Endothelial cell of umbilical vein (primary cell): Measurements from ENCODE around the gene ESRRB. TPM values are rescaled to one million over a fixed set of nuclear protein-coding genes. Genes with fewer than 3 reads are reported as not detected.

Source experiments
- BruUV-seq: library from RNA; stranded (reverse); fragments of 400-500 nt; replicated peaks from 2 replicates; lab custom pipeline; 2021; lab: Mats Ljungman, UMichigan
- CTCF ChIA-PET: fragments of 300-600, 350-600 bp; sonication (Branson Sonifier 250); formaldehyde crosslinking; loops from one replicate; lab custom pipeline; 2021; ENCODE audit warnings: antibody characterized with exemption, inconsistent platforms; lab: Charles Lee
- POLR2A ChIA-PET: fragments of 300-600, 350-600 bp; sonication (Branson Sonifier 250); formaldehyde crosslinking; loops from one replicate; lab custom pipeline; 2021; ENCODE audit warnings: antibody characterized with exemption, inconsistent platforms; lab: Charles Lee
- DNase-seq: peaks from one replicate; pipeline ENCODE4 v3.0.0-alpha.2; 2011; ENCODE audit warnings: low read depth, low spot score
- FAIRE-seq: peaks from 2 replicates; lab custom pipeline; 2011; peaks lifted over from hg19 to GRCh38; lab: Jason Lieb, UNC
- H2AFZ ChIP-seq: 2 replicates; pipeline ENCODE4 v1.6.0; 2012; ENCODE audit warnings: low read depth, low read length, control low read depth, inconsistent platforms
- H3K27ac ChIP-seq: 2 replicates; pipeline ENCODE4 v1.5.1; 2011; ENCODE audit warnings: low read depth, mild to moderate bottlenecking, control low read depth, low read length, moderate library complexity; ENCODE audit not compliant: insufficient read depth
- H3K27me3 ChIP-seq, 2 experiments: 2 replicates each; pipeline versions ENCODE4 v1.6.0 to v1.6.1; 2011; ENCODE audit warnings: low read length in 2 of 2, mixed read lengths in 1 of 2; ENCODE audit not compliant: control insufficient read depth in 2 of 2, insufficient read depth in 2 of 2
- H3K36me3 ChIP-seq, 2 experiments: 2 replicates in 1 of 2; 3 replicates in 1 of 2; pipeline ENCODE4 v1.5.1; 2011; ENCODE audit warnings: low read length in 2 of 2, mild to moderate bottlenecking in 1 of 2, moderate library complexity in 1 of 2; ENCODE audit not compliant: control insufficient read depth in 2 of 2, insufficient read depth in 2 of 2; ENCODE audit errors: extremely low read depth in 1 of 2
- H3K4me1 ChIP-seq: 3 replicates; pipeline ENCODE4 v1.5.1; 2011; ENCODE audit warnings: mild to moderate bottlenecking, low read length; ENCODE audit not compliant: control insufficient read depth, insufficient read depth; ENCODE audit errors: extremely low read depth
- H3K4me2 ChIP-seq: 2 replicates; pipeline ENCODE4 v1.6.1; 2011; ENCODE audit warnings: low read length, control low read depth, mixed read lengths; ENCODE audit not compliant: insufficient read depth
- H3K4me3 ChIP-seq, 3 experiments: fragments of 200-600 bp in 1 of 3; sonication (generic), shearing (Covaris generic) in 1 of 3; replicated peaks in 1 of 3; 2 replicates each; pipeline ENCODE4 v1.5.1; 2011 to 2016; ENCODE audit warnings: control low read depth in 3 of 3, low read length in 3 of 3, mild to moderate bottlenecking in 2 of 3, inconsistent platforms in 1 of 3, low read depth in 1 of 3, moderate library complexity in 1 of 3; ENCODE audit not compliant: insufficient read depth in 1 of 3
- H3K79me2 ChIP-seq: 2 replicates; pipeline ENCODE4 v1.6.0; 2012; ENCODE audit warnings: low read length, inconsistent platforms; ENCODE audit not compliant: control insufficient read depth, insufficient read depth
- H3K9ac ChIP-seq: replicated peaks from 2 replicates; pipeline ENCODE3; 2011; ENCODE audit warnings: low read length, control low read depth; ENCODE audit not compliant: insufficient read depth; ENCODE audit errors: extremely low read depth
- H3K9me1 ChIP-seq: replicated peaks from 3 replicates; pipeline ENCODE4 v1.6.0; 2011; ENCODE audit warnings: mild to moderate bottlenecking, low read length; ENCODE audit not compliant: control insufficient read depth, insufficient read depth; ENCODE audit errors: extremely low read depth
- H3K9me3 ChIP-seq: replicated peaks from 2 replicates; pipeline ENCODE4 v1.5.1; 2012; ENCODE audit warnings: low read length, inconsistent platforms; ENCODE audit not compliant: control insufficient read depth, insufficient read depth
- H4K20me1 ChIP-seq: replicated peaks from 2 replicates; pipeline ENCODE3; 2011; ENCODE audit warnings: mild to moderate bottlenecking, low read length; ENCODE audit not compliant: control insufficient read depth, insufficient read depth; ENCODE audit errors: extremely low read depth
- FOS ChIP-seq: IDR thresholded peaks from 2 replicates; pipeline ENCODE4 v1.6.1; 2011; ENCODE audit warnings: mild to moderate bottlenecking, low read length, moderate library complexity, borderline replicate concordance; ENCODE audit not compliant: insufficient read depth
- GATA2 ChIP-seq: IDR thresholded peaks from 2 replicates; pipeline ENCODE4 v1.7.0; 2011; ENCODE audit warnings: low read depth, mild to moderate bottlenecking, moderate library complexity, mixed read lengths, low read length; ENCODE audit not compliant: insufficient read length, insufficient read depth
- JUN ChIP-seq: IDR thresholded peaks from 2 replicates; pipeline ENCODE4 v1.6.1; 2011; ENCODE audit warnings: borderline replicate concordance, low read depth; ENCODE audit not compliant: insufficient read length, insufficient read depth
- POLR2AphosphoS5 ChIP-seq: IDR thresholded peaks from 2 replicates; pipeline ENCODE4 v1.6.1; 2012; ENCODE audit warnings: low read depth, mild to moderate bottlenecking, control low read depth, low read length, moderate library complexity; ENCODE audit not compliant: insufficient read depth
- dilution Hi-C: fragments of 300-500 bp; cut with MboI; formaldehyde crosslinking; loops from one replicate; pipeline ENCODE4 v1.15.0; 2019; ENCODE audit warnings: low sequenced_read_pairs; ENCODE audit not compliant: extremely low pct_ligation_motif_present
- intact Hi-C: fragments of 100-400 bp; cut with micrococcal nuclease; formaldehyde crosslinking; loops from one replicate; pipeline ENCODE4 v1.10.0; 2022
- polyA plus RNA-seq, 4 experiments: library from polyadenylated mRNA; depleted of rRNA in 3 of 4; stranded (reverse) in 3 of 4; unstranded in 1 of 4; fragments of >200 nt; gene quantifications; 2 replicates each; pipeline versions ENCODE4 v1.2.1 to v1.2.3, GENCODE V29; 2011 to 2012; ENCODE audit warnings: missing spikeins in 1 of 4
- total RNA-seq: library from RNA; stranded (reverse); gene quantifications from 2 replicates; pipeline ENCODE4 v1.2.3, GENCODE V29; 2021
- TF ChIP-seq, protein P1 (sequence below), 2 donors: IDR thresholded peaks; 1 replicate in 1 of 2; 2 replicates in 1 of 2; pipeline ENCODE4 v1.5.1; 2011; ENCODE audit warnings: low read length in 2 of 2, mild to moderate bottlenecking in 2 of 2, moderate library complexity in 2 of 2, control low read depth in 1 of 2, inconsistent platforms in 1 of 2, low read depth in 1 of 2; ENCODE audit not compliant: insufficient read depth in 1 of 2; ENCODE audit errors: extremely low read depth in 1 of 2
- TF ChIP-seq, protein P2 (sequence below): IDR thresholded peaks from 2 replicates; pipeline ENCODE4 v1.6.1; 2011; ENCODE audit not compliant: insufficient read depth, insufficient read length

Gene ESRRB
- total and polyA plus RNA-seq, 2 donors (not counting 3 experiments of a cell fraction or from before 2014, with no cell fraction given): not detected

DNA sequence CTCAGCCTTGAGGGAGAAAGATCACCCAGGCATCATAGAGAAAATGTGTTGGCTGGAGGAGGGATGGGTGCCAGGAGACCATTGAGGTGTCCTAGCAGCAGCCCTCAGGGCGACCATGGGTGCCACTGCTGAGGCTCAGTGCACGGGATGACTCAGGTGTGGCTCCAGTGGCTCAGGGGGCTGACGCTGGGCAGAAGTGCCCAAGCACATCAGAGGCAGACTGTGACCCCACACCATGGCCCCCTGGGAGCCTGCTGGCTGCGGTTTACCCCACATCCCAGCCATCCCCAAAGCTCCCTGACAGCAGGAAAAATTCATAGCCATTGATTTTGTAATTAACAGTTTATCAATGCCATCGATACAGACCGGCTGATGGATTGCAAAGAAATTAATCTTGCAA lies 120.7 kb downstream of the ESRRB start:
- CTCF ChIA-PET: no interaction called here
- H3K4me1 ChIP-seq: no peaks in the 10 kb centered on the region
- H3K4me3 ChIP-seq: no peak overlapping the region
- FAIRE-seq: no peak
- H3K36me3 ChIP-seq: no peaks in the 10 kb centered on the region
- H3K27me3 ChIP-seq: no peaks in the 10 kb centered on the region
- intact Hi-C loops (no loop called here), dilution Hi-C loops (no loop called here)
- H3K9ac ChIP-seq: no peak overlapping the region
- no TSS peak for BruUV-seq
- no peak for DNase-seq
- no peaks in the 10 kb centered on the region for H3K79me2 ChIP-seq
- no peak overlapping the region for H3K4me2 ChIP-seq
- POLR2A ChIA-PET: interaction anchor here (0.6 kb wide), 1 partner anchor 447 kb away, joined by 3 read pairs; no protein-coding TSS in a partner anchor
- H2AFZ ChIP-seq: no peak overlapping the region
- no peak overlapping the region for H3K27ac ChIP-seq
- no peaks in the 10 kb centered on the region for H4K20me1 ChIP-seq
- no peaks in the 10 kb centered on the region for H3K9me1 ChIP-seq
- H3K9me3 ChIP-seq: no peaks in the 10 kb centered on the region
- TF ChIP-seq FOS: no peak
- no peak for TF ChIP-seq JUN
- TF ChIP-seq, protein P1, sequence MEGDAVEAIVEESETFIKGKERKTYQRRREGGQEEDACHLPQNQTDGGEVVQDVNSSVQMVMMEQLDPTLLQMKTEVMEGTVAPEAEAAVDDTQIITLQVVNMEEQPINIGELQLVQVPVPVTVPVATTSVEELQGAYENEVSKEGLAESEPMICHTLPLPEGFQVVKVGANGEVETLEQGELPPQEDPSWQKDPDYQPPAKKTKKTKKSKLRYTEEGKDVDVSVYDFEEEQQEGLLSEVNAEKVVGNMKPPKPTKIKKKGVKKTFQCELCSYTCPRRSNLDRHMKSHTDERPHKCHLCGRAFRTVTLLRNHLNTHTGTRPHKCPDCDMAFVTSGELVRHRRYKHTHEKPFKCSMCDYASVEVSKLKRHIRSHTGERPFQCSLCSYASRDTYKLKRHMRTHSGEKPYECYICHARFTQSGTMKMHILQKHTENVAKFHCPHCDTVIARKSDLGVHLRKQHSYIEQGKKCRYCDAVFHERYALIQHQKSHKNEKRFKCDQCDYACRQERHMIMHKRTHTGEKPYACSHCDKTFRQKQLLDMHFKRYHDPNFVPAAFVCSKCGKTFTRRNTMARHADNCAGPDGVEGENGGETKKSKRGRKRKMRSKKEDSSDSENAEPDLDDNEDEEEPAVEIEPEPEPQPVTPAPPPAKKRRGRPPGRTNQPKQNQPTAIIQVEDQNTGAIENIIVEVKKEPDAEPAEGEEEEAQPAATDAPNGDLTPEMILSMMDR (IDR thresholded peaks at IDR 0.05; ENCODE audit: extremely low read depth in 1 of 2, insufficient read depth in 1 of 2, low read depth in 1 of 2, low read length in 2 of 2): no peak

DNA sequence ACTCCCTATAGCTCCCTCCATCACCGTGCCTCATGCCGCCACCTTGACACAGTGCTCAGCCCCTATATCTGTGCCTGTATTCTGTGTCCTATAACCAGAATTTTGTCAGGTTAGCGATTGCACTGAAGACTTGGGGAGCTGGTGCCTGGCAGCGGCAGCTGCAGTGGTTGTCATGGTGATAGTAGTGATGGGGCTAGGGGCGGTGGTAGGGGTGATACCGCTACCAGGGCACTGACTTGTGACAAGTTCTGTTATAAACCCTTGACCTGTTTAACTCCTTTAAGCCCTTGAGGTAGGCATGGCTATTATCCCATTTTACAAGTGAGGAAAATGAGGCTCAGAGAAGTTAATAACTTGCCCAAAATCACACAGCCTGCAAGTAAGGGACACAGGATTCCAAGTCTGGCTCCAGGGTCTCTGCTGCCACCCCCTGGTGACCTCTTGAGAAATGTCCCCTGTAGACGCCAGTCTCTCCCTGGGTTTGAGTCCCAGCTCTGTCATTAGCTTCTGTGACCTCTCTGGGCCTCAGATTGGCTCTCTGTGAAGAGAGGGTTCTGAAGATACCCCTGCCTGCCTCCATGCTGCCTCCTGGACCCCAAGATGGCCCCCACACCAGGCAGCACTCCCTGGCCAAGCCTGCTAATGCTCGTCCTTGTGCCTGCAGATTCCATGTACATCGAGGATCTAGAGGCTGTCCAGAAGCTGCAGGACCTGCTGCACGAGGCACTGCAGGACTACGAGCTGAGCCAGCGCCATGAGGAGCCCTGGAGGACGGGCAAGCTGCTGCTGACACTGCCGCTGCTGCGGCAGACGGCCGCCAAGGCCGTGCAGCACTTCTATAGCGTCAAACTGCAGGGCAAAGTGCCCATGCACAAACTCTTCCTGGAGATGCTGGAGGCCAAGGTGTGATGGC lies 121.9 kb downstream of the ESRRB start:
- no peak for FAIRE-seq
- CTCF ChIA-PET: no interaction called here

More for the DNA sequence above, 121.9 kb downstream of the ESRRB start:
- no peaks in the 10 kb centered on the region for H3K36me3 ChIP-seq
- no peak overlapping the region for H3K27ac ChIP-seq
- TF ChIP-seq GATA2 (no peak), POLR2AphosphoS5 (no peak), JUN (no peak), FOS (no peak)
- TF ChIP-seq, protein P1 (IDR thresholded peaks at IDR 0.05; ENCODE audit: extremely low read depth in 1 of 2, insufficient read depth in 1 of 2, low read depth in 1 of 2, low read length in 2 of 2): no peak
- TF ChIP-seq, protein P2, sequence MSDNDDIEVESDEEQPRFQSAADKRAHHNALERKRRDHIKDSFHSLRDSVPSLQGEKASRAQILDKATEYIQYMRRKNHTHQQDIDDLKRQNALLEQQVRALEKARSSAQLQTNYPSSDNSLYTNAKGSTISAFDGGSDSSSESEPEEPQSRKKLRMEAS: no peak
- H3K9me3 ChIP-seq: no peaks in the 10 kb centered on the region
- H3K4me2 ChIP-seq: no peak overlapping the region
- POLR2A ChIA-PET: no interaction called here
- H3K9me1 ChIP-seq: no peaks in the 10 kb centered on the region
- H3K4me3 ChIP-seq: no peak overlapping the region
- no TSS peak for BruUV-seq
- intact Hi-C loops: no loop called here
- dilution Hi-C loops: no loop called here
- no peak for DNase-seq
- no peak overlapping the region for H2AFZ ChIP-seq
- H3K4me1 ChIP-seq: no peaks in the 10 kb centered on the region
- H3K9ac ChIP-seq: no peak overlapping the region
- no peaks in the 10 kb centered on the region for H4K20me1 ChIP-seq
- H3K79me2 ChIP-seq: no peaks in the 10 kb centered on the region
- no peaks in the 10 kb centered on the region for H3K27me3 ChIP-seq
